HL-60 (cell line): Measurements from ENCODE around the gene FLT4.

ENCODE experiments used
- GABPA ChIP-seq: IDR thresholded peaks from 2 replicates; pipeline ENCODE4 v1.6.1; 2012; ENCODE audit warnings: low read depth
- POLR2AphosphoS5 ChIP-seq: IDR thresholded peaks from 2 replicates; pipeline ENCODE4 v1.6.1; 2012; ENCODE audit warnings: low read depth
- SPI1 ChIP-seq: IDR thresholded peaks from 2 replicates; pipeline ENCODE4 v1.6.1; 2012; ENCODE audit warnings: low read depth, mild to moderate bottlenecking, borderline replicate concordance
- TF ChIP-seq, protein P1 (sequence below): IDR thresholded peaks from one replicate; pipeline ENCODE4 v1.5.1; 2011; ENCODE audit warnings: low read length, control low read depth, inconsistent platforms; ENCODE audit not compliant: insufficient read depth
- TF ChIP-seq, protein P2 (sequence below): IDR thresholded peaks from 2 replicates; pipeline ENCODE4 v1.6.1; 2012; ENCODE audit warnings: low read depth; ENCODE audit not compliant: insufficient replicate concordance

DNA sequence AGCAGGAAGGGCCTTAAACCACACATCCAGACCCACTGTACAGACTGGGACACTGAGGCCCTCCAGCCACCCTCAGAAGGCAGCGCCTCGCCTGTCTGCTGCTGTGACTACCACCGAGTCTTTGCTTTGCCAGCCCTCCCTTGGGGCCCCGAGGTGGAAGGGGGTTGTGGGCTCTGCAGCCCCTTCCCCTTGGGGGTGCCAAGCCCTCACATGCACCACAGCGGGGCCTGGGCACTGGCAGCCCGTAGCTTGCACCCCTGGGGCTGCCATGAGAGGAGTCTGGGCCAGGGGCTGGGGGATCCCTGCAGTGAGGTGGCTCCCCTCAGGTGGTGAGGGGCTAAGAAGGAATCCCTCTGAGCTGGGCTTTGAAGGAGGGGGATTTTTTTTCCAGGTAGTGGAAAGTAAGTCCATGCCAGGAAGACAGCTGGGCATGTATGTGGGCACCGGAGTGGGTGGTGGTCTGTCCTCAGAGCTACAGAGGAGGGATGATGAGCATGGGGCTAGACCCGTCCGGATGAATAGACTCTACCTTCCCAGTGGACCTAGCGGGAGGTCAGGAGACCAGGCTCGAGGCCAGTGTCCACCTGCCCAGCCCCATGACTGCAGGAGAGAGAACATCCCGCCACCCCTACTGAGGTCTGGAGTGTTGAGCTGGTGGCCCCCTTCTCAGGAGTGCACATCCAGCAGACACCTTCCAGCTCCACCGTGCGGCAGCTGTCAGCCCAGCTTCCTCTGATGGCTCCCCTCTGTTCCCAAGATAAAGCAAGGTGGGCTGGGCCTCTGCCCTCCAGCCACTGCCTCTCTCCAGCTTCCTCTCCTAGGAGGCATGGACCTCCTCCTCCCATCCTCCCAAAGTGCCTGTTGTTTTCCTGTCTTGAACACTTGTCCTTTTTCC is 15.9 kb downstream of the FLT4 start:
- no peak for TF ChIP-seq SPI1
- TF ChIP-seq POLR2AphosphoS5 = no peak
- TF ChIP-seq, protein P1, sequence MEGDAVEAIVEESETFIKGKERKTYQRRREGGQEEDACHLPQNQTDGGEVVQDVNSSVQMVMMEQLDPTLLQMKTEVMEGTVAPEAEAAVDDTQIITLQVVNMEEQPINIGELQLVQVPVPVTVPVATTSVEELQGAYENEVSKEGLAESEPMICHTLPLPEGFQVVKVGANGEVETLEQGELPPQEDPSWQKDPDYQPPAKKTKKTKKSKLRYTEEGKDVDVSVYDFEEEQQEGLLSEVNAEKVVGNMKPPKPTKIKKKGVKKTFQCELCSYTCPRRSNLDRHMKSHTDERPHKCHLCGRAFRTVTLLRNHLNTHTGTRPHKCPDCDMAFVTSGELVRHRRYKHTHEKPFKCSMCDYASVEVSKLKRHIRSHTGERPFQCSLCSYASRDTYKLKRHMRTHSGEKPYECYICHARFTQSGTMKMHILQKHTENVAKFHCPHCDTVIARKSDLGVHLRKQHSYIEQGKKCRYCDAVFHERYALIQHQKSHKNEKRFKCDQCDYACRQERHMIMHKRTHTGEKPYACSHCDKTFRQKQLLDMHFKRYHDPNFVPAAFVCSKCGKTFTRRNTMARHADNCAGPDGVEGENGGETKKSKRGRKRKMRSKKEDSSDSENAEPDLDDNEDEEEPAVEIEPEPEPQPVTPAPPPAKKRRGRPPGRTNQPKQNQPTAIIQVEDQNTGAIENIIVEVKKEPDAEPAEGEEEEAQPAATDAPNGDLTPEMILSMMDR = no peak
- TF ChIP-seq, protein P2, sequence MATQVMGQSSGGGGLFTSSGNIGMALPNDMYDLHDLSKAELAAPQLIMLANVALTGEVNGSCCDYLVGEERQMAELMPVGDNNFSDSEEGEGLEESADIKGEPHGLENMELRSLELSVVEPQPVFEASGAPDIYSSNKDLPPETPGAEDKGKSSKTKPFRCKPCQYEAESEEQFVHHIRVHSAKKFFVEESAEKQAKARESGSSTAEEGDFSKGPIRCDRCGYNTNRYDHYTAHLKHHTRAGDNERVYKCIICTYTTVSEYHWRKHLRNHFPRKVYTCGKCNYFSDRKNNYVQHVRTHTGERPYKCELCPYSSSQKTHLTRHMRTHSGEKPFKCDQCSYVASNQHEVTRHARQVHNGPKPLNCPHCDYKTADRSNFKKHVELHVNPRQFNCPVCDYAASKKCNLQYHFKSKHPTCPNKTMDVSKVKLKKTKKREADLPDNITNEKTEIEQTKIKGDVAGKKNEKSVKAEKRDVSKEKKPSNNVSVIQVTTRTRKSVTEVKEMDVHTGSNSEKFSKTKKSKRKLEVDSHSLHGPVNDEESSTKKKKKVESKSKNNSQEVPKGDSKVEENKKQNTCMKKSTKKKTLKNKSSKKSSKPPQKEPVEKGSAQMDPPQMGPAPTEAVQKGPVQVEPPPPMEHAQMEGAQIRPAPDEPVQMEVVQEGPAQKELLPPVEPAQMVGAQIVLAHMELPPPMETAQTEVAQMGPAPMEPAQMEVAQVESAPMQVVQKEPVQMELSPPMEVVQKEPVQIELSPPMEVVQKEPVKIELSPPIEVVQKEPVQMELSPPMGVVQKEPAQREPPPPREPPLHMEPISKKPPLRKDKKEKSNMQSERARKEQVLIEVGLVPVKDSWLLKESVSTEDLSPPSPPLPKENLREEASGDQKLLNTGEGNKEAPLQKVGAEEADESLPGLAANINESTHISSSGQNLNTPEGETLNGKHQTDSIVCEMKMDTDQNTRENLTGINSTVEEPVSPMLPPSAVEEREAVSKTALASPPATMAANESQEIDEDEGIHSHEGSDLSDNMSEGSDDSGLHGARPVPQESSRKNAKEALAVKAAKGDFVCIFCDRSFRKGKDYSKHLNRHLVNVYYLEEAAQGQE = no peak
- TF ChIP-seq GABPA = no peak
